Endodermal cell (in vitro differentiated cells): ENCODE measurements around the gene MAP3K20. TPM values are rescaled to one million over a fixed set of nuclear protein-coding genes. Genes with fewer than 3 reads are reported as not detected.
A peak's percentile ranks its signal among the peaks of the same experiment; 100 is the strongest.

Experiments
- DNase-seq: peaks from one replicate; pipeline ENCODE4 v3.0.0-alpha.2; 2017
- H3K27ac ChIP-seq: 2 replicates; pipeline ENCODE4 v1.5.1; 2013; ENCODE audit warnings: mild to moderate bottlenecking, low read depth, low read length, moderate library complexity
- H3K27me3 ChIP-seq: 2 replicates; pipeline ENCODE4 v1.6.1; 2013; ENCODE audit warnings: mild to moderate bottlenecking, low read length, moderate library complexity; ENCODE audit not compliant: insufficient read depth, control insufficient read depth, poor library complexity, severe bottlenecking
- H3K36me3 ChIP-seq: 2 replicates; pipeline ENCODE4 v1.7.0; 2013; ENCODE audit warnings: mild to moderate bottlenecking, low read length, moderate library complexity; ENCODE audit not compliant: control insufficient read depth, insufficient read depth
- H3K4me1 ChIP-seq: one replicate; pipeline ENCODE4 v1.7.0; 2013; ENCODE audit warnings: low read length; ENCODE audit not compliant: control insufficient read depth, insufficient read depth
- H3K4me3 ChIP-seq: 2 replicates; pipeline ENCODE4 v1.5.1; 2013; ENCODE audit warnings: mild to moderate bottlenecking, low read length, moderate library complexity
- H3K9ac ChIP-seq: 2 replicates; pipeline ENCODE4 v1.6.1; 2013; ENCODE audit warnings: mild to moderate bottlenecking, low read length, moderate library complexity; ENCODE audit not compliant: poor library complexity, severe bottlenecking; ENCODE audit errors: extremely low read depth
- H3K9me3 ChIP-seq: 2 replicates; pipeline ENCODE4 v1.6.1; 2013; ENCODE audit warnings: mild to moderate bottlenecking, low read length, moderate library complexity; ENCODE audit not compliant: control insufficient read depth
- H3K27ac Mint-ChIP-seq: 2 replicates; pipeline ENCODE4 v1.8.0; 2020; ENCODE audit warnings: mixed read lengths
- H3K27me3 Mint-ChIP-seq: 2 replicates; pipeline ENCODE4 v1.8.0; 2021; ENCODE audit warnings: mild to moderate bottlenecking, mixed read lengths; ENCODE audit not compliant: insufficient read depth
- H3K36me3 Mint-ChIP-seq: 2 replicates; pipeline ENCODE4 v1.8.0; 2020; ENCODE audit warnings: low read depth, mixed read lengths
- H3K4me1 Mint-ChIP-seq: 2 replicates; pipeline ENCODE4 v1.8.0; 2020; ENCODE audit warnings: mixed read lengths
- H3K4me3 Mint-ChIP-seq: 2 replicates; pipeline ENCODE4 v1.8.0; 2020; ENCODE audit warnings: mild to moderate bottlenecking, moderate library complexity, mixed read lengths
- H3K9me3 Mint-ChIP-seq: 2 replicates; pipeline ENCODE4 v1.8.0; 2020; ENCODE audit warnings: mild to moderate bottlenecking, mixed read lengths
- CTCF ChIP-seq: fragments of 200-600 bp; sonication (generic); conservative IDR thresholded peaks from 2 replicates; pipeline ENCODE4 v1.5.0; 2021; ENCODE audit warnings: antibody characterized with exemption, mild to moderate bottlenecking
- WGBS, 2 experiments: methylation state at CpG; one replicate each; pipeline versions ENCODE4 v1.1.5 to v1.1.7; 2013; ENCODE audit warnings: missing lambda C conversion rate in 2 of 2, mixed read lengths in 1 of 2; ENCODE audit not compliant: insufficient coverage in 1 of 2, insufficient read length in 1 of 2; 5-methylcytosine and 5-hydroxymethylcytosine counted together
- total RNA-seq, 2 donors: library from RNA; stranded (reverse); fragmentation: NEBNext Ultra II Directional in 1 of 2; extraction: Animal tissue kit (Norgen Biotek cat#: 25700) in 1 of 2; gene quantifications; 2 replicates in 1 of 2; 3 replicates in 1 of 2; pipeline ENCODE4 v1.2.1, GENCODE V29; 2021

MAP3K20 gene
- total RNA-seq, 2 donors from 2014 or later: 29.4 to 29.9 TPM

GRCh38 chr2:173027181-173028128, 48.2 kb upstream of the MAP3K20 start:
- Histone ChIP-seq H3K27me3 (no peaks in the 10 kb centered on the region), H3K9ac (no peak overlapping the region), H3K4me3 (no peak overlapping the region), H3K4me1 (no peaks in the 10 kb centered on the region), H3K9me3 (no peaks in the 10 kb centered on the region), H3K36me3 (no peaks in the 10 kb centered on the region), H3K27ac (no peak overlapping the region)
- no peaks in the 10 kb centered on the region for H3K36me3 Mint-ChIP-seq
- H3K9me3 Mint-ChIP-seq: peaks cover 4% of the 10 kb centered on the region
- H3K4me1 Mint-ChIP-seq: peaks cover 13% of the 10 kb centered on the region
- DNase-seq: peak; percentile 95
- TF ChIP-seq CTCF: peak; percentile 98
- no peak overlapping the region for H3K27ac Mint-ChIP-seq
- H3K4me3 Mint-ChIP-seq: no peak overlapping the region
- H3K27me3 Mint-ChIP-seq: peaks cover 1% of the 10 kb centered on the region
- 39 to 42% methylated on average over 8 of the region's 8 CpGs for WGBS, 2 experiments

GRCh38 chr2:173028141-173028540, 47.5 kb upstream of the MAP3K20 start:
- Mint-ChIP-seq H3K9me3 (peaks cover 4% of the 10 kb centered on the region), H3K4me1 (peaks cover 13% of the 10 kb centered on the region), H3K4me3 (no peak overlapping the region), H3K27me3 (peaks cover 1% of the 10 kb centered on the region), H3K36me3 (no peaks in the 10 kb centered on the region), H3K27ac (no peak overlapping the region)
- Histone ChIP-seq H3K9me3 (no peaks in the 10 kb centered on the region), H3K36me3 (no peaks in the 10 kb centered on the region), H3K9ac (no peak overlapping the region), H3K27me3 (no peaks in the 10 kb centered on the region), H3K27ac (no peak overlapping the region), H3K4me1 (no peaks in the 10 kb centered on the region), H3K4me3 (no peak overlapping the region)
- no peak for TF ChIP-seq CTCF
- 96 to 100% methylated on average over 1 of the region's 1 CpG for WGBS, 2 experiments
- DNase-seq: no peak

GRCh38 chr2:173028671-173029070, 47.0 kb upstream of the MAP3K20 start:
- H3K4me3 Mint-ChIP-seq: no peak overlapping the region
- no peaks in the 10 kb centered on the region for H3K27me3 ChIP-seq
- no peaks in the 10 kb centered on the region for H3K36me3 ChIP-seq
- peaks cover 13% of the 10 kb centered on the region for H3K4me1 Mint-ChIP-seq
- H3K27ac ChIP-seq: no peak overlapping the region
- H3K4me1 ChIP-seq: no peaks in the 10 kb centered on the region
- H3K36me3 Mint-ChIP-seq: no peaks in the 10 kb centered on the region
- peaks cover under 1% of the 10 kb centered on the region for H3K27me3 Mint-ChIP-seq
- TF ChIP-seq CTCF: no peak
- H3K9ac ChIP-seq: no peak overlapping the region
- no peak for DNase-seq
- H3K9me3 Mint-ChIP-seq: peaks cover 2% of the 10 kb centered on the region
- WGBS, 2 experiments: 71 to 100% methylated on average over 2 to 5 of the region's 5 CpGs
- H3K9me3 ChIP-seq: no peaks in the 10 kb centered on the region
- no peak overlapping the region for H3K27ac Mint-ChIP-seq
- no peak overlapping the region for H3K4me3 ChIP-seq
